Prostate gland (tissue), 2 donors: ENCODE measurements around the gene FAM193A. TPM values are rescaled to one million over a fixed set of nuclear protein-coding genes. Genes with fewer than 3 reads are reported as not detected.

Experiments
- DNase-seq: peaks from one replicate; pipeline ENCODE4 v3.0.0-alpha.2; 2019; ENCODE audit warnings: low spot score
- H3K27ac ChIP-seq, 2 donors: fragments of 200-600 bp; sonication (generic); 2 replicates each; pipeline ENCODE4 v1.5.1; 2017 to 2019
- H3K27me3 ChIP-seq: fragments of 200-600 bp; sonication (generic); replicated peaks from 2 replicates; pipeline ENCODE4 v1.5.1; 2019; ENCODE audit not compliant: insufficient read depth
- H3K36me3 ChIP-seq, 2 donors: fragments of 200-600 bp; sonication (generic); 1 replicate in 1 of 2; 2 replicates in 1 of 2; pipeline versions ENCODE4 v1.5.1 to v1.8.1; 2017 to 2019
- H3K4me1 ChIP-seq: fragments of 200-600 bp; sonication (generic); replicated peaks from 2 replicates; pipeline ENCODE4 v1.5.1; 2019
- H3K4me3 ChIP-seq, 2 donors: fragments of 200-600 bp; sonication (generic); 2 replicates each; pipeline ENCODE4 v1.5.1; 2017 to 2019
- H3K9me3 ChIP-seq: fragments of 200-600 bp; sonication (generic); 2 replicates; pipeline ENCODE4 v1.5.1; 2017
- POLR2A ChIP-seq: fragments of 450-650 bp; IDR thresholded peaks from one replicate; pipeline ENCODE4 v1.6.1; 2016; ENCODE audit warnings: antibody characterized with exemption, mild to moderate bottlenecking
- POLR2AphosphoS5 ChIP-seq: sonication (generic); formaldehyde crosslinking; IDR thresholded peaks from one replicate; pipeline ENCODE4 v1.6.1; 2017; ENCODE audit warnings: antibody characterized with exemption
- WGBS: methylation state at CpG from one replicate; pipeline ENCODE4 v1.1.5; 2018; 5-methylcytosine and 5-hydroxymethylcytosine counted together
- intact Hi-C: fragments of 100-400 bp; cut with DNase I; formaldehyde crosslinking; loops from one replicate; pipeline ENCODE4 v1.14.2; 2022
- total RNA-seq, 2 donors: library from RNA; depleted of rRNA; stranded (reverse); fragments of >200 nt; gene quantifications; one replicate each; pipeline ENCODE4 v1.1.0, GENCODE V29; 2016
- TF ChIP-seq, protein P1 (sequence below), 4 experiments: fragments of 200-600 bp in 2 of 4; fragments of 450-650 bp in 2 of 4; sonication (generic) in 2 of 4; IDR thresholded peaks; 1 replicate in 3 of 4; 2 replicates in 1 of 4; pipeline ENCODE4 v1.5.1; 2016 to 2019; ENCODE audit warnings: antibody characterized with exemption in 4 of 4, mild to moderate bottlenecking in 2 of 4, moderate library complexity in 2 of 4

Gene FAM193A
- total RNA-seq, 2 donors from 2014 or later, result 24.1 to 53.1 TPM

GRCh38 chr4:2570036-2570435 lies 33.6 kb downstream of the FAM193A start:
- no peaks in the 10 kb centered on the region for H3K36me3 ChIP-seq
- 94% methylated on average over 4 of the region's 4 CpGs for WGBS
- no peaks in the 10 kb centered on the region for H3K4me1 ChIP-seq
- no peaks in the 10 kb centered on the region for H3K27me3 ChIP-seq
- DNase-seq, result no peak
- H3K27ac ChIP-seq, result no peak overlapping the region
- H3K9me3 ChIP-seq, result no peaks in the 10 kb centered on the region
- intact Hi-C loops, result no loop called here
- TF ChIP-seq, protein P1, sequence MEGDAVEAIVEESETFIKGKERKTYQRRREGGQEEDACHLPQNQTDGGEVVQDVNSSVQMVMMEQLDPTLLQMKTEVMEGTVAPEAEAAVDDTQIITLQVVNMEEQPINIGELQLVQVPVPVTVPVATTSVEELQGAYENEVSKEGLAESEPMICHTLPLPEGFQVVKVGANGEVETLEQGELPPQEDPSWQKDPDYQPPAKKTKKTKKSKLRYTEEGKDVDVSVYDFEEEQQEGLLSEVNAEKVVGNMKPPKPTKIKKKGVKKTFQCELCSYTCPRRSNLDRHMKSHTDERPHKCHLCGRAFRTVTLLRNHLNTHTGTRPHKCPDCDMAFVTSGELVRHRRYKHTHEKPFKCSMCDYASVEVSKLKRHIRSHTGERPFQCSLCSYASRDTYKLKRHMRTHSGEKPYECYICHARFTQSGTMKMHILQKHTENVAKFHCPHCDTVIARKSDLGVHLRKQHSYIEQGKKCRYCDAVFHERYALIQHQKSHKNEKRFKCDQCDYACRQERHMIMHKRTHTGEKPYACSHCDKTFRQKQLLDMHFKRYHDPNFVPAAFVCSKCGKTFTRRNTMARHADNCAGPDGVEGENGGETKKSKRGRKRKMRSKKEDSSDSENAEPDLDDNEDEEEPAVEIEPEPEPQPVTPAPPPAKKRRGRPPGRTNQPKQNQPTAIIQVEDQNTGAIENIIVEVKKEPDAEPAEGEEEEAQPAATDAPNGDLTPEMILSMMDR (IDR thresholded peaks at IDR 0.05), result no peak
- no peak for TF ChIP-seq POLR2A
- no peak for TF ChIP-seq POLR2AphosphoS5
- no peak overlapping the region for H3K4me3 ChIP-seq

- intact Hi-C loops, result no loop called here
- no peaks in the 10 kb centered on the region for H3K36me3 ChIP-seq
- H3K4me3 ChIP-seq, result no peak overlapping the region
- 76% methylated on average over 11 of the region's 11 CpGs for WGBS
- TF ChIP-seq POLR2AphosphoS5 (no peak), POLR2A (no peak)
- TF ChIP-seq, protein P1 (IDR thresholded peaks at IDR 0.05), result no peak
- H3K4me1 ChIP-seq, result no peaks in the 10 kb centered on the region
- no peaks in the 10 kb centered on the region for H3K27me3 ChIP-seq
- H3K27ac ChIP-seq, result no peak overlapping the region
- H3K9me3 ChIP-seq, result no peaks in the 10 kb centered on the region
- no peak for DNase-seq
These were observed 34.2 kb downstream of the FAM193A start for GRCh38 chr4:2570551-2571222.

DNA sequence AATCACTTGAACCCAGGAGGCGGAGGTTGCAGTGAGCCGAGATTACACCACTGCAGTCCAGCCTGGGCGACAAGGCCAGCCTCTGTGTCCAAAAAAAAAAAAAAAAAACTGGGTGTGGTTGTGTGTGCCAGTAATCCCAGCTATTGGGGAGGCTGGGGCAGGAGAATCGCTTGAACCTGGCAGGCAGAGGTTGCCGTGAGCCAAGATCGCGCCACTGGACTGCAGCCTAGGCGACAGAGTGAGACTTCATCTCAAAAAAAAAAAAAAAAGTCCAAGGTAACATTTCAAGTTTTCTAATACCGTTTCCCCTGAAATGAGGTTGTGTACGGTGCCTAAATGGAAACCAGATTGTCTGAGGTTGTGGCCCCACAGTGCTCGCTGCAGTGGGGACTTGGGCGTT lies 35.6 kb downstream of the FAM193A start:
- Histone ChIP-seq H3K4me3 (no peak overlapping the region), H3K27ac (no peak overlapping the region), H3K4me1 (no peaks in the 10 kb centered on the region), H3K36me3 (no peaks in the 10 kb centered on the region), H3K27me3 (no peaks in the 10 kb centered on the region), H3K9me3 (no peaks in the 10 kb centered on the region)
- 88% methylated on average over 12 of the region's 12 CpGs for WGBS
- DNase-seq, result no peak
- intact Hi-C loops, result no loop called here
- TF ChIP-seq POLR2AphosphoS5 (no peak), POLR2A (no peak)
- TF ChIP-seq, protein P1 (IDR thresholded peaks at IDR 0.05), result no peak

DNA sequence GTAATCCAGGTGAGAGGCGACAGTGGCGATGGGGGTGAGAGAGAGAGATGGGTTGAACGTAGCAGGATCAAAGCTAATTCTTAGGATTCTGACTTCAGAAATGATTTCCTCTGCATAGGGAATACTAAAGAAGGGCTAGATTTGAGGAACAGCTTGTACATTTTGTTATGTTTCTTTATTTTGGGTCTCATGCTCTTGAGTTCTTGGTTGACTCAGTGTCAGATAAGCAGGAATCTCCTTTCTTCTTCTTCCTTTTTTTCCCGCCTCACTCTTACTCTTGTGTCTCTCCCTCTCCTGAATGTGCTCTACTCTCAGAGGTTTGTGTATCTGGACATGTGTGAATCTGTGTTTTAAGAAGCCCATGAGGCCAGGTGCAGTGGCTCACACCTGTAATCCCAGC lies 36.4 kb downstream of the FAM193A start:
- 88% methylated on average over 4 of the region's 4 CpGs for WGBS
- Histone ChIP-seq H3K4me1 (no peaks in the 10 kb centered on the region), H3K36me3 (no peaks in the 10 kb centered on the region), H3K4me3 (no peak overlapping the region), H3K27me3 (no peaks in the 10 kb centered on the region), H3K9me3 (no peaks in the 10 kb centered on the region), H3K27ac (no peak overlapping the region)
- TF ChIP-seq POLR2AphosphoS5, result no peak
- TF ChIP-seq, protein P1 (IDR thresholded peaks at IDR 0.05), result no peak
- no peak for TF ChIP-seq POLR2A
- no peak for DNase-seq
- intact Hi-C loops, result no loop called here

GRCh38 chr4:2574009-2574408 lies 37.6 kb downstream of the FAM193A start:
- WGBS, result 93% methylated on average over 7 of the region's 7 CpGs
- Histone ChIP-seq H3K36me3 (no peaks in the 10 kb centered on the region), H3K27me3 (no peaks in the 10 kb centered on the region), H3K4me1 (no peaks in the 10 kb centered on the region), H3K27ac (no peak overlapping the region), H3K4me3 (no peak overlapping the region), H3K9me3 (no peaks in the 10 kb centered on the region)
- no peak for TF ChIP-seq POLR2AphosphoS5
- TF ChIP-seq, protein P1 (IDR thresholded peaks at IDR 0.05), result no peak
- TF ChIP-seq POLR2A, result no peak
- intact Hi-C loops, result no loop called here
- DNase-seq, result no peak
